GM18526 (cell line): ENCODE results near the gene MPZL3.

Experiments
- POLR2A ChIP-seq: IDR thresholded peaks from 3 replicates; pipeline ENCODE4 v1.6.1; 2011; ENCODE audit not compliant: insufficient read length; ENCODE audit errors: extremely low read depth

Gene MPZL3

GRCh38 chr11:118212781-118213191 is 39.4 kb downstream of the MPZL3 start:
- no peak for TF ChIP-seq POLR2A

- no peak for TF ChIP-seq POLR2A
Observed at GRCh38 chr11:118212131-118212725, 39.9 kb downstream of the MPZL3 start.

GRCh38 chr11:118211006-118211405 is 41.2 kb downstream of the MPZL3 start:
- no peak for TF ChIP-seq POLR2A

GRCh38 chr11:118210323-118210722 is 41.8 kb downstream of the MPZL3 start:
- no peak for TF ChIP-seq POLR2A

DNA sequence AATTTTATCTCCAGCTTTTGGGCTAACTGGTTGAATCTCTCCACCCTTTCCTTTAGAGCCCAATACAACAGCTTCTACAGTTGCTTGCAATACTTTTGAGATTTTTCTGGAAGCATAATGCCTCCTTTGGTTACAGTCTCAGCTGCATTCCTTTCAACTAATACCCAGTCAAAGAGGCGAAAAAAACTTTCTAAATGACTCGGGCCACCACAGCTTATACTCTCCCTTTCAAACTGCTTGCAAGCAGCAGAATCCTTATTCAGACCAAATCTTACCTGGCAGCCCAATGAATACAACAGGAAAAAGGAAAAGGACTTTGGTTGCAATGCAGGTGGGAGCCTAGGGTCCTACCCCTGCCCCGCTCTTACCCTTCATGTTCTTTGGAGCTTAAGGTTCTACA is 43.1 kb downstream of the MPZL3 start:
- TF ChIP-seq POLR2A, result no peak

DNA sequence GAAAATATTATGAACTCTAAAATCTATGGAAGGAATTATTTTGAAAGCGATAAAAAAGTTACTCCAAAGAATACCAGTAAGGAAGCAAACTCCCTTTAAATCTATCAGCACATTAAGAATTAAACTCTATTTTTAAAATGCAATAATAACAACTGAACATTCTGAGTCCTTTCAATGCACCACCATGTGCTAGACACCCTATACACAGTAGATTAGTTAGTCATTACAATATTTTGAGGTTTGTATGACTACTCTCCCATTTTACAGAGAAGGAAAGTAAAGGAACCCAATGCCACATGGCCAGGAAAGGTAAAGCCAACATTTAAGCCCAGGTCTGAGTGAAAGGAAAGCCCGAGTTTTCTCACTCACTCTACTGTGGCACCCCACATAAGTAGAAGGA is 45.1 kb downstream of the MPZL3 start:
- no peak for TF ChIP-seq POLR2A

DNA sequence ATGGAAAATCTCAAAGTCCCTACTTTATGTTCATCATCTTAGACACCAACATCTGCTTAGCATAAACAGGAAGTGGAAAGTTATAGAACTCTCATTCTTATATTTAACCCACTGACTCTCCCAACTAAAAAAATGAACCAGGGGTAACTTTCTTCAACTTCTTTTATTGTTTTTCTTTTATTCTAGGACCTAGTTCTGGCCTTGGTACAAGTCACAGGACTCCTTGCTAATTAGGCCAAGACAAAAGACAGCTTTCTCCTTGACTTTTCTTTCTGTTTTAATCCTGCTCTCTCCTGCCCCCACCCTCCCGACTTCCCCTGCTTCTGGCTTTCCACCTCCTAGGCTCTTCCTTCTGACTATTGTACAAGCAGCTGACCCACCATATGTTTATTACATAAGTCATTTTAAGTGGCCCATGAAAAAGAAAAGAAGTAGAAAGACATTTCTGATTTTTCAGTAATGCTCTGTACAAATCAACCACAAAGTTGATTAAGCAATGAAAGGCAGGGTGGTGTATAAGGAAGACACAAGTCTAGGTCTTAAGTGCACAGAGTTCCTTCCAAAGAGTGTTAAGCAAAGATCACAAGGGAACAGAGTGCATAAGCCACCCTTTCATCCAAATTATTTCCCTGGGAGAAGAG is 45.7 kb downstream of the MPZL3 start:
- TF ChIP-seq POLR2A, result no peak

GRCh38 chr11:118205606-118206378 is 46.4 kb downstream of the MPZL3 start:
- TF ChIP-seq POLR2A, result no peak

GRCh38 chr11:118202599-118203422 is 49.4 kb downstream of the MPZL3 start:
- no peak for TF ChIP-seq POLR2A

DNA sequence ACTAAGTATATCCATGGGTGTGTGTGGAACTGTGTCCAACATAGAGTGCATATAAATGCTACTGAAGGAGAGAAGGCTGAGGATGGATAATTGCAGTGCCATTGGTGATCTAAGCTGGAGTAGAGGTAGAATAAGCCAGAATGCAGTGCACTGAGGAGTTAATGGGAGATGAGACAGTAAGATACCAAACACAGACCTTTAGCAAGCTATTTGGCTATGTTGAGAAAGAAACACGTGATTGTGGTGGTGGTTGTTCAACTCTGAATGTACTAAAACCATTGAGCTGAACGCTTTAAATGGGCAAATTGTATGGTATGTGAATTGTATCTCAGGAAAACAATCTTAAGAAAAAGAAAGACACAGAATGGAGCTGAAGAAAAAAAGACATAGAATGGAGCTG is 50.2 kb downstream of the MPZL3 start:
- no peak for TF ChIP-seq POLR2A

DNA sequence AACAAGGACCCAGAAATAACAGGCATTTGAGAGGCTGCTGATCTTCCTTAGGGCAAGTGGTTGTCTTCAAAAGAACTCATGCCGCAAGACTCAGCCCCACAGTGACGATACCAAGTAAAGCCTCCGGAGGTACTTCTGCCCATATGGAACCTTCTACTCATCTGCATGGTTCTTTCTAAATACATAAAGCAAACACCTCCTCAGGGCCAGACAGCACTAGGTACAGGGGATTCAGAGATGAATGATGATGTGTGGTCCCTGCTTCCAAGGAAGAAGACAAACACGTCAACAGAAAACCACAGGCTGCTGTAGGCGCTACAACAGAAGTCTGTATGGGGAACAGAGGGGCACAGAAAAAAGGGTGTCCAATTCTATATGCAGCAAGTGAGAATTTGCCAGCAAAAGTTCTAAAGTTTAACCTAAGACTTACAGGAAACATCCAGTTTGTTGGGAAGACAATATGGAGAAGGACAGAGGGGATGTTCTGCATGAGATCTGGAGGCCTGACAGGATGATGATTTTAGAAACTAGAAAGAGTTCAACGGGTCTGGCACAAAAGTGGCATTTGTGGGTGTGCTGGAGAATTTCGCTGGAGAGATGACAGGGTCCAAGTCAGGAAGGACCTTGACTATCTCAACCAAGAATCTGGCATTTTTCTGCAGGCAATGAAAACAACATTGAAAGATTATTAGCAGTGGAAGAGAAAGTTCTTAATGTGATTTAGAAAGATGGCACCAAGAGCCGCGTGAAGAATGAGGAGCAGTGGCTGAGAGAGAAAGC is 51.1 kb downstream of the MPZL3 start:
- no peak for TF ChIP-seq POLR2A

DNA sequence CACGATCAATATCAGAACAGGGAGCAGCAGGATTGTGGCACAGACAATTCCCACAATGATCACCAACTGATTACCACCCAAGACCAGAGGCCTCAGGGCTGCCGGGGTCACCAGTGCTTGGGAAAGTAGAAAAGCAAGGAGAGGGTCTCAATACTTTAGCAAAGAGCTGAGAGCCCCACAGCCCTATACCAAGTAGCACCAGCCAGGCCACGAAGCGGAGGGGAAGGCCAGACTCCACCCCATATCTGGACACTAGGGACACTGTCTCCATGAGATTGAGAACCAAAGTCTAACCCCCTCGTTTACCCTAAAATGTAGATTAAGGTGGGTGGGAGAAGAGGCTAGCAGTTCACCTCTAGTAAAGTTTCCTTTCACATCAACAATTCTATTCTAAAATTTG is 51.7 kb downstream of the MPZL3 start:
- no peak for TF ChIP-seq POLR2A

DNA sequence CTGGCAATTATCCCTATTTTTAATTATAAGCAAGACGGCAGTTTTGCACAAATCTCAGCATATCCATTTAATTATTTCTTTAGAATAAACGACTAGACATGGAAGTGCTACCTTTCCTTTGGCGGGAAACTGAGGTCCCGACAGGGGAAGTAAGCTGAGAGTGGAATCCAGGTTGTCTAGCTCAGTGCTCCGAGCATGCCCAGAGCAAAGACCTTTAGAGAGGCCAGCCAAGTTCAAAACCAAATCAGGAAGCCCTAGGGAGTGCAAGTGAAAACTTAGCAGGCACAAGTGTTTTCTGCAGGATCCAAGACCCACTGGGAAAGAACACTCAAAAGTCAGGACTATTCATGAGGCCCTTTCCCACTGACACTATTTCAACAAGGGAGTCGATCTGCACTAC is 53.0 kb downstream of the MPZL3 start:
- TF ChIP-seq POLR2A, result no peak

- TF ChIP-seq POLR2A, result no peak
Observed at GRCh38 chr11:118198370-118198769, 53.8 kb downstream of the MPZL3 start.
